Measurements from ENCODE around the gene PCNX3. TPM values are rescaled to one million over a fixed set of nuclear protein-coding genes. Genes with fewer than 3 reads are reported as not detected.

Gene PCNX3
- total RNA-seq, 3 donors from 2014 or later (not counting 1 experiment from before 2014, with no cell fraction given), result 101 to 105 (median 102) TPM

DNA sequence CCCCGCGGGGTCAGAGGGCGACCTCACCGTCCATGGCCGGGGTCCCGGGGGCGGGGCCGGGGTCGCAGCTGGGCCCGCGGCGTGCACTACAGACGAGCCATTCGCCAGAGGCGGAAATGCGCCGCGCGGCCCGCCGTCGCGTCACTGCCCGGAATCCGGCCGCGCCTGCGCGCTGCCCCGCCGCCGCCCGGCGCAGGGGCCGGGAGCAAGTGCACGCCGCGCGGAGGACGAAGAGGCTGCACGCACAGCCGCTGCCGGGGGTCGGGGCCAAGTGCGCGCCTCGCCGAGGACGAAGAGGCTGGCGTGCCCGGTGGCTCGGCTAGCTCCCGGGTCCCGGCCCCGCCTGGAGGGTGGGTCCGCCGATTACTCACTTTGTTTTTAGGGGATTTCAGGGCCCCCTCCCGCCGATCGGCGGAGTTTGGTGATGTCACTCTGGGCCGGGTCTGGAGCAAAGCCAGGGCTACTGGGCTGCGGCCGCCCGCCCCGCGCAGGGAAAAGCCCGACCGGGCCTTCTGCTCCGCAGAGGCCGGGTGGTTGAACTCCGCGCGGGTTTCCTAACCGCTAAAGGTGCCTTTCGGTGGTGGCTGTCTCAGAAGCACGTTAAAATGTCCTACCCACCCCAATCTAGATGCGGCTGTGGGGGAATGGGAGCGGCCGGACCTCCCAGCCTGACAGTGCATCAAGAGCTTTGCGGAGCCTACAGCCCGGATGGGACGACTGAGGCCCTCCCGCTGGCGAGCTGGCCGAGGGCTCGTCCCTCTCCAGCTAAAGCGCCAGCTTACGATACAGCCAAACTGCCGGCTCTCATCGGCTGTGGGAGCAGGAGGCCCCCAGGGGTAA, 47.4 kb downstream of the PCNX3 start, which contains the start of gene RELA:
RELA (minus strand) TSS at position 118 of the 840 bp plus-strand sequence; CDS start at position 34, 84 bp downstream.
- Mint-ChIP-seq H3K27me3 (ENCODE audit: low read depth in 2 of 2) (no peaks in the 10 kb centered on the region), H3K4me3 (peak within 1 kb of the TSS; percentile 92), H3K36me3 (peaks cover 10% of the 10 kb centered on the region), H3K4me1 (peaks cover 18 to 29% of the 10 kb centered on the region in 2 donors), H3K9me3 (no peaks in the 10 kb centered on the region), H3K27ac (peak within 1 kb of the TSS; percentile 92 to 93)
- WGBS (ENCODE audit: insufficient coverage), result under 1% methylated on average over 91 of the region's 91 CpGs
- H3K4me1 ChIP-seq (ENCODE audit: control insufficient read depth, insufficient read depth, low read length), result peaks cover 46% of the 10 kb centered on the region
- ATAC-seq (peak; percentile 83 to 92 (median 84)), DNase-seq (peak; percentile 89 to 94)
- H3K27me3 ChIP-seq (ENCODE audit: control insufficient read depth, insufficient read depth, low read length), result no peaks in the 10 kb centered on the region
- H3K36me3 ChIP-seq (ENCODE audit: control insufficient read depth, insufficient read depth, low read length), result peaks cover 34% of the 10 kb centered on the region
- TF ChIP-seq, protein P1, sequence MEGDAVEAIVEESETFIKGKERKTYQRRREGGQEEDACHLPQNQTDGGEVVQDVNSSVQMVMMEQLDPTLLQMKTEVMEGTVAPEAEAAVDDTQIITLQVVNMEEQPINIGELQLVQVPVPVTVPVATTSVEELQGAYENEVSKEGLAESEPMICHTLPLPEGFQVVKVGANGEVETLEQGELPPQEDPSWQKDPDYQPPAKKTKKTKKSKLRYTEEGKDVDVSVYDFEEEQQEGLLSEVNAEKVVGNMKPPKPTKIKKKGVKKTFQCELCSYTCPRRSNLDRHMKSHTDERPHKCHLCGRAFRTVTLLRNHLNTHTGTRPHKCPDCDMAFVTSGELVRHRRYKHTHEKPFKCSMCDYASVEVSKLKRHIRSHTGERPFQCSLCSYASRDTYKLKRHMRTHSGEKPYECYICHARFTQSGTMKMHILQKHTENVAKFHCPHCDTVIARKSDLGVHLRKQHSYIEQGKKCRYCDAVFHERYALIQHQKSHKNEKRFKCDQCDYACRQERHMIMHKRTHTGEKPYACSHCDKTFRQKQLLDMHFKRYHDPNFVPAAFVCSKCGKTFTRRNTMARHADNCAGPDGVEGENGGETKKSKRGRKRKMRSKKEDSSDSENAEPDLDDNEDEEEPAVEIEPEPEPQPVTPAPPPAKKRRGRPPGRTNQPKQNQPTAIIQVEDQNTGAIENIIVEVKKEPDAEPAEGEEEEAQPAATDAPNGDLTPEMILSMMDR (IDR thresholded peaks at IDR 0.05), result no peak
- intact Hi-C loops (cut with micrococcal nuclease), result loop anchor here (1.0 to 5.0 kb wide), 3 partner anchors 10 to 36 kb away; no protein-coding TSS in a partner anchor
- H3K27ac ChIP-seq (ENCODE audit: low read length), result peak within 1 kb of the TSS; percentile 98
- H3K4me3 ChIP-seq (ENCODE audit: low read length), result peak within 1 kb of the TSS; percentile 95
- H3K9me3 ChIP-seq (ENCODE audit: control insufficient read depth, insufficient read depth, low read length), result no peaks in the 10 kb centered on the region

DNA sequence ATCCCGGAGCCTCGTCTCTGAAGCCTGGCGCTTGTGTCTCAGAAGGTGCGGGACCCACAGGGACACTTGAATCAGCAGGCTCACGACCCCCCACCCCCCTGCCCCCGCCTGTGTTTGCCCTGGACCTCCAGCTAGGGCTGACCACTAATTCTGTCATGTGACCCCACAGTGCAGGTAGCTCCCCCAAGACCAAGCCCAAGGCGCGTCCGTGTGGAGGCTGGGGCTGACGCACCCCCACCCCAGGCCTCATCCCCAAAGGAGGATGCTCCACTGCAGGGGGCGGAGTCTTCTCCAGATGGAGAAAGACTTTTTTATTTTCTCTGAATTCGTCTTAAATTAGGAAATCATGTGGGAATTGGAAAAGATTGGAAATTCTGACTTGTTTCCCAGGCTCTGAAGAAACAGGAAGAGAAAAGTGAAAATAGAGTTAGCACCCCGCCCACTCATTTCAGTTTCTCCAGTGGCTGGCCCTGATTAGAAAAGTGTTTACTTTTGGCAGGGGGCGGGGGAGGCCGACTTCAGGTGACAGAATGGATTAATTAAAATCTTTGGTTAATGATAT, 48.1 kb downstream of the PCNX3 start:
- TF ChIP-seq, protein P1 (IDR thresholded peaks at IDR 0.05), result no peak
- no peaks in the 10 kb centered on the region for H3K9me3 ChIP-seq (ENCODE audit: control insufficient read depth, insufficient read depth, low read length)
- peak overlapping the region; percentile 86 for H3K4me3 ChIP-seq (ENCODE audit: low read length)
- Mint-ChIP-seq H3K27ac (peak overlapping the region; percentile 92 to 93), H3K27me3 (ENCODE audit: low read depth in 2 of 2) (no peaks in the 10 kb centered on the region), H3K4me1 (peaks cover 15 to 25% of the 10 kb centered on the region in 2 donors), H3K9me3 (no peaks in the 10 kb centered on the region), H3K36me3 (peaks cover 8% of the 10 kb centered on the region), H3K4me3 (peak overlapping the region; percentile 92)
- DNase-seq (peak in 1 of 2 donors; percentile 72), ATAC-seq (peak in 1 of 3 donors; percentile 3)
- H3K4me1 ChIP-seq (ENCODE audit: control insufficient read depth, insufficient read depth, low read length), result peaks cover 46% of the 10 kb centered on the region
- H3K27ac ChIP-seq (ENCODE audit: low read length), result peak overlapping the region; percentile 98
- intact Hi-C loops (cut with micrococcal nuclease), result loop anchor here (1.0 to 5.0 kb wide), 3 partner anchors 10 to 36 kb away; no protein-coding TSS in a partner anchor
- WGBS (ENCODE audit: insufficient coverage), result 0% methylated on average over 12 of the region's 15 CpGs
- H3K36me3 ChIP-seq (ENCODE audit: control insufficient read depth, insufficient read depth, low read length), result peaks cover 27% of the 10 kb centered on the region
- H3K27me3 ChIP-seq (ENCODE audit: control insufficient read depth, insufficient read depth, low read length), result no peaks in the 10 kb centered on the region

DNA sequence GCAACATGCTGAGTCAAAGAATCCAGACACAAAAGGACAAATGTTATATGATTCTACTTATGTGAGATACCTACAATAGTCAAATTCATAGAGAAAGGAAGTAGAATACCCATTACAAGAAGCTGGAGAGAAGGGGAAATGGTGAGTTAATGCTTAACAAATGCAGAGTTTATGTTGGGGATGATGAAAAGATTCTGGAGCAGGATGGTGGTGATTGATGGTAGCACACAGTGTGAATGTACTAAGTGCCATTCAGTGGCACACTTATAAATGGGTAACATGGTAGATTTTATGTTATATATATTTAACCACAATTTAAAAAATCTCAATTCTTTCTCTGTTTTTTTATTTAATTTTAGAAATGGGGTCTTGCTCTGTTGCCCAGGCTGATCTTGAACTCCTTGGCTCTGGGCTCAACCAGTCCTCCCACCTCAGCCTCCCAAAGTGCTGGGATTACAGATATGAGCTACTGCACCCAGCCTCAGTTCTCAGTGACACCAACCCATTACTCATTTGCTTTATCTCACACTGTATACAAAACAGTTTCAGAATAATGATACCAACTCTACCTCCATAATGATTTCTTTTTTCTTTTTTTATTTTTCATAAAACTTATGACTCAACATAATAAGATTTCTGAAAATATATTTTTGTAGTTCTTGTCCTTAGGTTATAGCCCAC, 56.7 kb downstream of the PCNX3 start:
- Histone ChIP-seq H3K4me3 (ENCODE audit: low read length) (no peak overlapping the region), H3K27ac (ENCODE audit: low read length) (no peak overlapping the region), H3K4me1 (ENCODE audit: control insufficient read depth, insufficient read depth, low read length) (no peaks in the 10 kb centered on the region), H3K9me3 (ENCODE audit: control insufficient read depth, insufficient read depth, low read length) (no peaks in the 10 kb centered on the region), H3K27me3 (ENCODE audit: control insufficient read depth, insufficient read depth, low read length) (no peaks in the 10 kb centered on the region), H3K36me3 (ENCODE audit: control insufficient read depth, insufficient read depth, low read length) (no peaks in the 10 kb centered on the region)
- Mint-ChIP-seq H3K4me3 (no peak overlapping the region), H3K36me3 (no peaks in the 10 kb centered on the region), H3K4me1 (no peaks in the 10 kb centered on the region), H3K27ac (no peak overlapping the region), H3K9me3 (no peaks in the 10 kb centered on the region), H3K27me3 (ENCODE audit: low read depth in 2 of 2) (no peaks in the 10 kb centered on the region)
- TF ChIP-seq, protein P1 (IDR thresholded peaks at IDR 0.05), result no peak
- DNase-seq (no peak), ATAC-seq (no peak)
- intact Hi-C loops (cut with micrococcal nuclease), result no loop called here

Data from natural killer cell (primary cell).